Measurements from ENCODE around the gene TRIM44. TPM values are rescaled to one million over a fixed set of nuclear protein-coding genes. Genes with fewer than 3 reads are reported as not detected.
"Not testable (repeated sequence)": the region's sequence is repeated elsewhere in the genome, so short reads cannot be mapped to it uniquely, and the experiment has no call there.

TRIM44 gene
- total RNA-seq, 4 donors from 2014 or later, result 22.3 to 46.7 (median 39.5) TPM

DNA sequence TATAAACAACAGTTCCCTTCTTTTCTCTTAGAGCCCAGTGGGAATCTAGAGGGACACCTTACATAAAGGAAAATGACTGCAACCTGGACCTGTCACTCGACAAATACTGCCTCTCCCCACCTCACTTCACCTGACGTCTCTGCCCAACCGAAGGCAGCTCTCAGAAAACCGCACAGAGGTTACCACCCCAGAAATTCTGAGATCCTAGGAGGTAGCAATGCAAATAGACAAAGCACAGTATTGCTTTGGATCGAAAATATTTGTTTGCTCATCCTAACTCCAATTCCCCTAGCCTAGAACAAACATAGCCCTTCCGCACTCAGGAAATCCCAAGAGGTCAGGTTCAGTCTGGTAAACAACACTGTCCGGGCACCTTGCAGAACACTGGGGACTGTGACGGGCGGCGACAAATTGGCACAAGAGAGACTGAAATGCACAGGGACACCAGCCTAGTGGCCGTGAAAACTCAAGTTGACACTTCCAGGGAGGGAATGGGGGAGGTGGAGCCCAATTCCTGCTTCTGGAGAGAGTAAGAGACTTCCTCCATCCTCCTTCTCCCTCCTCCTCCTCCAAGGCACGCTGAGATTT is 420 bp upstream of the TRIM44 start:
- Histone ChIP-seq H3K4me1 (peaks cover 0 to 27% (median 7%) of the 10 kb centered on the region in 4 donors), H3K4me3 (peak overlapping the region; percentile 78 to 96 (median 82)), H3K27ac (peak overlapping the region; percentile 83 to 97 (median 94)), H3K27me3 (peaks cover 0 to 2% of the 10 kb centered on the region in 2 donors), H3K9me3 (peaks cover 0 to 31% (median 9%) of the 10 kb centered on the region in 4 donors), H3K36me3 (peaks cover 0 to 24% (median 0%) of the 10 kb centered on the region in 3 donors)
- DNase-seq (ENCODE audit: low spot score in 2 of 2), result peak in 1 of 2 donors; percentile 55
- 0 to 1% methylated on average over 12 of the region's 12 CpGs for WGBS, 2 donors
- TF ChIP-seq, protein P1, sequence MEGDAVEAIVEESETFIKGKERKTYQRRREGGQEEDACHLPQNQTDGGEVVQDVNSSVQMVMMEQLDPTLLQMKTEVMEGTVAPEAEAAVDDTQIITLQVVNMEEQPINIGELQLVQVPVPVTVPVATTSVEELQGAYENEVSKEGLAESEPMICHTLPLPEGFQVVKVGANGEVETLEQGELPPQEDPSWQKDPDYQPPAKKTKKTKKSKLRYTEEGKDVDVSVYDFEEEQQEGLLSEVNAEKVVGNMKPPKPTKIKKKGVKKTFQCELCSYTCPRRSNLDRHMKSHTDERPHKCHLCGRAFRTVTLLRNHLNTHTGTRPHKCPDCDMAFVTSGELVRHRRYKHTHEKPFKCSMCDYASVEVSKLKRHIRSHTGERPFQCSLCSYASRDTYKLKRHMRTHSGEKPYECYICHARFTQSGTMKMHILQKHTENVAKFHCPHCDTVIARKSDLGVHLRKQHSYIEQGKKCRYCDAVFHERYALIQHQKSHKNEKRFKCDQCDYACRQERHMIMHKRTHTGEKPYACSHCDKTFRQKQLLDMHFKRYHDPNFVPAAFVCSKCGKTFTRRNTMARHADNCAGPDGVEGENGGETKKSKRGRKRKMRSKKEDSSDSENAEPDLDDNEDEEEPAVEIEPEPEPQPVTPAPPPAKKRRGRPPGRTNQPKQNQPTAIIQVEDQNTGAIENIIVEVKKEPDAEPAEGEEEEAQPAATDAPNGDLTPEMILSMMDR (IDR thresholded peaks at IDR 0.05), result no peak
- TF ChIP-seq POLR2A (IDR thresholded peaks at IDR 0.05) (no peak), EP300 (IDR thresholded peaks at IDR 0.05) (no peak)

GRCh38 chr11:35663408-35663702 is 780 bp downstream of the TRIM44 start:
- DNase-seq (ENCODE audit: low spot score in 2 of 2), result no peak
- H3K4me1 ChIP-seq, result peaks cover 0 to 27% (median 7%) of the 10 kb centered on the region in 4 donors

GRCh38 chr11:35664977-35665441 is 2.4 kb downstream of the TRIM44 start:
- H3K4me1 ChIP-seq, result peaks cover 0 to 27% (median 7%) of the 10 kb centered on the region in 4 donors
- H3K4me3 ChIP-seq, result no peak overlapping the region
- H3K27me3 ChIP-seq, result no peaks in the 10 kb centered on the region
- H3K27ac ChIP-seq, result no peak overlapping the region
- no peak for DNase-seq (ENCODE audit: low spot score in 2 of 2)
- H3K36me3 ChIP-seq, result peaks cover 0 to 38% (median 0%) of the 10 kb centered on the region in 3 donors
- 96 to 98% methylated on average over 5 of the region's 5 CpGs for WGBS, 2 donors
- peaks cover 0 to 37% (median 9%) of the 10 kb centered on the region in 4 donors for H3K9me3 ChIP-seq
- TF ChIP-seq POLR2A (IDR thresholded peaks at IDR 0.05), result no peak
- TF ChIP-seq, protein P1 (IDR thresholded peaks at IDR 0.05), result no peak
- no peak for TF ChIP-seq EP300 (IDR thresholded peaks at IDR 0.05)

More at GRCh38 chr11:35663408-35663702, 780 bp downstream of the TRIM44 start:
- no peaks in the 10 kb centered on the region for H3K27me3 ChIP-seq
- H3K36me3 ChIP-seq, result peaks cover 0 to 36% (median 0%) of the 10 kb centered on the region in 3 donors
- peaks cover 0 to 37% (median 9%) of the 10 kb centered on the region in 4 donors for H3K9me3 ChIP-seq
- peak overlapping the region in 3 of 4 donors; percentile 92 to 97 (median 95) for H3K27ac ChIP-seq
- peak overlapping the region; percentile 78 to 96 (median 82) for H3K4me3 ChIP-seq
- no peak for TF ChIP-seq EP300 (IDR thresholded peaks at IDR 0.05)
- TF ChIP-seq, protein P1 (IDR thresholded peaks at IDR 0.05), result no peak
- no peak for TF ChIP-seq POLR2A (IDR thresholded peaks at IDR 0.05)
- WGBS, 2 donors, result 86 to 90% methylated on average over 10 of the region's 10 CpGs

GRCh38 chr11:35667257-35667656 is 4.7 kb downstream of the TRIM44 start:
- no peak overlapping the region for H3K27ac ChIP-seq
- no peaks in the 10 kb centered on the region for H3K27me3 ChIP-seq
- TF ChIP-seq, protein P1 (IDR thresholded peaks at IDR 0.05), result no peak
- TF ChIP-seq EP300 (IDR thresholded peaks at IDR 0.05) (no peak), POLR2A (IDR thresholded peaks at IDR 0.05) (no peak)
- peaks cover 0 to 37% (median 9%) of the 10 kb centered on the region in 4 donors for H3K9me3 ChIP-seq
- H3K4me3 ChIP-seq, result no peak overlapping the region
- peaks cover 0 to 38% (median 0%) of the 10 kb centered on the region in 3 donors for H3K36me3 ChIP-seq
- 95 to 100% methylated on average over 1 of the region's 1 CpG for WGBS, 2 donors
- no peak for DNase-seq (ENCODE audit: low spot score in 2 of 2)
- peaks cover 0 to 32% (median 14%) of the 10 kb centered on the region in 4 donors for H3K4me1 ChIP-seq

DNA sequence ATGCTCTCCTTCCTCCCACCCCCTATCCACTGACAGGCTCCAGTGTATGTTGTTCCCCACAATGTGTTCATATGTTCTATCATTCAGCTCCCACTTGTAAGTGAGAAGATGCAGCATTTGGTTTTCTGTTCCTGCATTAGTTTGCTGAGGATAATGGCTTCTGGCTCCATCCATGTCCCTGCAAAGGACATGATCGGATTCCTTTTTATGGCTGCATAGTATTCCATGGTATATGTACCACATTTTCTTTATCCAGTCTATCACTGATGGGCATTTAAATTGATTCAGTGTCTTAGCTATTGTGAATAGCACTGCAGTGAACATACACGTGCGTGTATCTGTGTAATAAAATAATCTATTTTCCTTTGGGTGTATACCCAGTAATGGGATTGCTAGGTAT is 5.8 kb downstream of the TRIM44 start:
- not testable (repeated sequence) for DNase-seq (ENCODE audit: low spot score in 2 of 2); H3K27me3 ChIP-seq; H3K4me3 ChIP-seq; H3K27ac ChIP-seq
- H3K9me3 ChIP-seq, result peaks cover 0 to 37% (median 9%) of the 10 kb centered on the region in 4 donors
- H3K36me3 ChIP-seq, result peaks cover 0 to 38% (median 0%) of the 10 kb centered on the region in 3 donors
- H3K4me1 ChIP-seq, result peaks cover 0 to 33% (median 12%) of the 10 kb centered on the region in 4 donors
- 95 to 96% methylated on average over 3 of the region's 3 CpGs for WGBS, 2 donors
